ENCODE results near the gene ARIH2.

Gene ARIH2

GRCh38 chr3:48990636-48991469 is 72.2 kb downstream of the ARIH2 start:
- no peak for DNase-seq (ENCODE audit: low read depth)
- peak overlapping the region; percentile 94 for H3K4me3 ChIP-seq (ENCODE audit: low read depth, low read length)
- no peak for TF ChIP-seq CTCF (IDR thresholded peaks at IDR 0.05; ENCODE audit: low read depth, low read length, missing control alignments)

GRCh38 chr3:48991851-48992545 is 73.4 kb downstream of the ARIH2 start:
- no peak overlapping the region; the same call in 1 of the 2 replicates for H3K4me3 ChIP-seq (ENCODE audit: low read depth, low read length)
- TF ChIP-seq CTCF (IDR thresholded peaks at IDR 0.05; ENCODE audit: low read depth, low read length, missing control alignments), result no peak
- no peak for DNase-seq (ENCODE audit: low read depth)

GRCh38 chr3:48993834-48994233 is 75.2 kb downstream of the ARIH2 start:
- DNase-seq (ENCODE audit: low read depth), result no peak

GRCh38 chr3:48996640-48997039 is 78.0 kb downstream of the ARIH2 start:
- H3K4me3 ChIP-seq (ENCODE audit: low read depth, low read length), result no peak overlapping the region
- DNase-seq (ENCODE audit: low read depth), result no peak
- TF ChIP-seq CTCF (IDR thresholded peaks at IDR 0.05; ENCODE audit: low read depth, low read length, missing control alignments), result no peak

More at GRCh38 chr3:48993834-48994233, 75.2 kb downstream of the ARIH2 start:
- TF ChIP-seq CTCF (IDR thresholded peaks at IDR 0.05; ENCODE audit: low read depth, low read length, missing control alignments), result no peak
- no peak overlapping the region for H3K4me3 ChIP-seq (ENCODE audit: low read depth, low read length)

GRCh38 chr3:48997102-48997635 is 78.5 kb downstream of the ARIH2 start:
- H3K4me3 ChIP-seq (ENCODE audit: low read depth, low read length), result no peak overlapping the region
- TF ChIP-seq CTCF (IDR thresholded peaks at IDR 0.05; ENCODE audit: low read depth, low read length, missing control alignments), result no peak
- DNase-seq (ENCODE audit: low read depth), result no peak

- H3K4me3 ChIP-seq (ENCODE audit: low read depth, low read length), result no peak overlapping the region
- DNase-seq (ENCODE audit: low read depth), result no peak
- TF ChIP-seq CTCF (IDR thresholded peaks at IDR 0.05; ENCODE audit: low read depth, low read length, missing control alignments), result no peak
These were observed 79.3 kb downstream of the ARIH2 start for GRCh38 chr3:48997714-48998637.

Data from GM12864 (cell line).